Measurements from ENCODE around the gene PLXDC2.

- TF ChIP-seq CTCF (conservative IDR thresholded peaks at IDR 0.05; ENCODE audit: low read depth, low read length) (no peak), EZH2 (IDR thresholded peaks at IDR 0.05; ENCODE audit: low read length, unreplicated experiment) (no peak), EZH2phosphoT487 (IDR thresholded peaks at IDR 0.05; ENCODE audit: borderline replicate concordance, low read length) (no peak)
Measured at GRCh38 chr10:20276127-20276979, 460.1 kb downstream of the PLXDC2 start.
